OCI-LY7 (cell line): ENCODE measurements around the gene UBE2K. TPM values are rescaled to one million over a fixed set of nuclear protein-coding genes. Genes with fewer than 3 reads are reported as not detected.

Experiments used
- BruUV-seq: library from RNA; stranded (reverse); fragments of 400-500 nt; replicated peaks from 2 replicates; lab custom pipeline; 2021; lab: Mats Ljungman, UMichigan
- CTCF ChIA-PET: fragments of 300-600 bp; sonication (Branson Sonifier 250); formaldehyde crosslinking; loops from one replicate; lab custom pipeline; 2022; ENCODE audit warnings: antibody characterized with exemption; ENCODE audit not compliant: unreplicated experiment; lab: Charles Lee
- POLR2A ChIA-PET: fragments of 300-600 bp; sonication (Branson Sonifier 250); formaldehyde crosslinking; loops from one replicate; lab custom pipeline; 2022; ENCODE audit warnings: antibody characterized with exemption; lab: Charles Lee
- DNase-seq: peaks from one replicate; pipeline ENCODE4 v3.0.0-alpha.2; 2015; ENCODE audit warnings: low spot score
- H2AFZ ChIP-seq: fragments of 200-600 bp; sonication (generic), shearing (Covaris generic); 2 replicates; pipeline ENCODE4 v1.6.1; 2014; ENCODE audit warnings: mild to moderate bottlenecking, antibody characterized with exemption, low read length, moderate library complexity
- H3K27ac ChIP-seq: fragments of 200-600 bp; sonication (generic); 2 replicates; pipeline ENCODE4 v1.5.1; 2014; ENCODE audit warnings: mixed run types, low read depth, mild to moderate bottlenecking, moderate library complexity, low read length, inconsistent platforms; ENCODE audit not compliant: poor library complexity, severe bottlenecking
- H3K36me3 ChIP-seq: fragments of 200-600 bp; sonication (generic); 2 replicates; pipeline ENCODE4 v1.6.1; 2014; ENCODE audit warnings: mild to moderate bottlenecking, antibody characterized with exemption, low read length, moderate library complexity, mixed read lengths; ENCODE audit not compliant: insufficient read depth
- H3K4me1 ChIP-seq: fragments of 200-600 bp; sonication (generic); 2 replicates; pipeline ENCODE4 v1.5.1; 2014; ENCODE audit warnings: mild to moderate bottlenecking, low read length; ENCODE audit not compliant: insufficient read depth, poor library complexity, severe bottlenecking
- H3K4me2 ChIP-seq: fragments of 200-600 bp; sonication (generic); 2 replicates; pipeline ENCODE4 v1.6.1; 2014; ENCODE audit warnings: mild to moderate bottlenecking, low read length
- H3K4me3 ChIP-seq: fragments of 200-600 bp; sonication (generic); 2 replicates; pipeline ENCODE4 v1.5.1; 2014; ENCODE audit warnings: mild to moderate bottlenecking, low read depth, low read length; ENCODE audit not compliant: poor library complexity, severe bottlenecking
- H3K79me2 ChIP-seq: fragments of 200-600 bp; sonication (generic); 2 replicates; pipeline ENCODE4 v1.6.1; 2016; ENCODE audit warnings: low read depth, mild to moderate bottlenecking, low read length, moderate library complexity, mixed read lengths; ENCODE audit not compliant: insufficient read depth
- H3K9me2 ChIP-seq: fragments of 200-600 bp; sonication (generic); 2 replicates; pipeline ENCODE4 v1.6.1; 2016; ENCODE audit warnings: mild to moderate bottlenecking, low read length, mixed read lengths; ENCODE audit not compliant: insufficient read depth
- H3K9me3 ChIP-seq: fragments of 200-600 bp; sonication (generic); 2 replicates; pipeline ENCODE4 v1.6.1; 2014; ENCODE audit warnings: mild to moderate bottlenecking, mixed run types, low read length, mixed read lengths
- H4K20me1 ChIP-seq: fragments of 200-600 bp; sonication (generic); 2 replicates; pipeline ENCODE4 v1.6.1; 2014; ENCODE audit warnings: mild to moderate bottlenecking, antibody characterized with exemption, low read length, moderate library complexity, mixed read lengths; ENCODE audit not compliant: insufficient read depth
- EZH2phosphoT487 ChIP-seq: fragments of 200-600 bp; sonication (generic); IDR thresholded peaks from 2 replicates; pipeline ENCODE4 v1.6.1; 2018; ENCODE audit warnings: low read depth, borderline replicate concordance, mild to moderate bottlenecking, mixed run types, antibody characterized with exemption, low read length, moderate library complexity, mixed read lengths
- intact Hi-C: fragments of 100-400 bp; cut with micrococcal nuclease; formaldehyde crosslinking; loops from one replicate; pipeline ENCODE4 v1.10.0; 2022; ENCODE audit not compliant: unreplicated experiment
- total RNA-seq, 2 experiments: library from RNA; depleted of rRNA in 1 of 2; stranded (reverse); fragments of >200 nt in 1 of 2; shearing (Covaris generic) in 1 of 2; gene quantifications; 2 replicates each; pipeline ENCODE4 v1.2.3, GENCODE V29; 2014 to 2022
- TF ChIP-seq, protein P1 (sequence below): fragments of 200-600 bp; sonication (generic); conservative IDR thresholded peaks from 2 replicates; pipeline ENCODE4 v1.5.1; 2014; ENCODE audit warnings: mild to moderate bottlenecking, antibody characterized with exemption, low read length, moderate library complexity, mixed read lengths

UBE2K gene
- total RNA-seq, 2 experiments from 2014 or later = 20.8 to 88.0 TPM

DNA sequence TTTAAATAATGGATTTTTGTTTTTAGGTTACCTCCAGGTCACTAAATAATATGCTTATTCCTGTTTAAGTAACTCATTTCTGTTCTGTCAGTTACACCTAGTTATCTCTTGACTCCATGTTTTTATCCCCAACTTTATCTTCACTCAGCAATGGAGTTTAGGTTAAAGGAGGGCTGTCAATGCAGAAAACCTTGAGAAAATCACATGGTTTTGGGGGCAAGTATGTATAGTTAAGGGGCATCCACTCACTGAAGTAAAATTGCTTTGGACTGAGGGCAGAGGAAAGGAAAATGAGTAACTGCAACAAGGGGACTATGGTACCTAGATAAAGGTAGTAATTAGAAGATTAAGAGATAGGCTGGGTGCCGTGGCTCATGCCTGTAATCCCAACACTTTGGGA is 87.1 kb downstream of the UBE2K start:
- H3K4me3 ChIP-seq = no peak overlapping the region
- no peak for DNase-seq
- no peaks in the 10 kb centered on the region for H3K79me2 ChIP-seq
- POLR2A ChIA-PET = no interaction called here
- TF ChIP-seq, protein P1, sequence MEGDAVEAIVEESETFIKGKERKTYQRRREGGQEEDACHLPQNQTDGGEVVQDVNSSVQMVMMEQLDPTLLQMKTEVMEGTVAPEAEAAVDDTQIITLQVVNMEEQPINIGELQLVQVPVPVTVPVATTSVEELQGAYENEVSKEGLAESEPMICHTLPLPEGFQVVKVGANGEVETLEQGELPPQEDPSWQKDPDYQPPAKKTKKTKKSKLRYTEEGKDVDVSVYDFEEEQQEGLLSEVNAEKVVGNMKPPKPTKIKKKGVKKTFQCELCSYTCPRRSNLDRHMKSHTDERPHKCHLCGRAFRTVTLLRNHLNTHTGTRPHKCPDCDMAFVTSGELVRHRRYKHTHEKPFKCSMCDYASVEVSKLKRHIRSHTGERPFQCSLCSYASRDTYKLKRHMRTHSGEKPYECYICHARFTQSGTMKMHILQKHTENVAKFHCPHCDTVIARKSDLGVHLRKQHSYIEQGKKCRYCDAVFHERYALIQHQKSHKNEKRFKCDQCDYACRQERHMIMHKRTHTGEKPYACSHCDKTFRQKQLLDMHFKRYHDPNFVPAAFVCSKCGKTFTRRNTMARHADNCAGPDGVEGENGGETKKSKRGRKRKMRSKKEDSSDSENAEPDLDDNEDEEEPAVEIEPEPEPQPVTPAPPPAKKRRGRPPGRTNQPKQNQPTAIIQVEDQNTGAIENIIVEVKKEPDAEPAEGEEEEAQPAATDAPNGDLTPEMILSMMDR = no peak
- no peak for TF ChIP-seq EZH2phosphoT487
- H2AFZ ChIP-seq = no peak overlapping the region
- no peak overlapping the region for H3K27ac ChIP-seq
- no peak overlapping the region for H3K4me2 ChIP-seq
- no peaks in the 10 kb centered on the region for H3K4me1 ChIP-seq
- BruUV-seq = no TSS peak
- no peaks in the 10 kb centered on the region for H4K20me1 ChIP-seq
- H3K9me3 ChIP-seq = no peaks in the 10 kb centered on the region
- CTCF ChIA-PET = no interaction called here
- intact Hi-C loops = loop anchor here (5.0 kb wide), 1 partner anchor 88 kb away; the partner anchor contains the start of gene UBE2K
- no peaks in the 10 kb centered on the region for H3K9me2 ChIP-seq
- H3K36me3 ChIP-seq = peaks cover 13% of the 10 kb centered on the region

DNA sequence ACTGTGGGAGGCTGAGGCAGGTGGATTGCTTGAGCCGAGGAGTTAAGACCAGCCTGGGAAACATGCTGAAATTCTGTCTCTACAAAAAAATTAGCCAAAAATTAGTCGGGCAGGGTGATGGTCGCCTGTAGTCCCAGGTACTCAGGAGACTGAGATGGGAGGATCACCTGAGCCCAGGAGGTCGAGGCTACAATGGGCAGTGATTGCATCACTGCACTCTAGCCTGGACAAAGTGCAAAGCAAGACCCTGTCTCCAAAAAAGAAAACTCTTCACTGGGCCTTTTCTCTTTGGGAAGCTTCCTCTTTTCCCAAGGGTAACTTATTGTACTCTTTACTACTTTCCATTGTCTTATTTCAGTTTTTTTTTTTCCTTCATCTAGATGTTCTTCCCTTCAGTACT is 88.9 kb downstream of the UBE2K start:
- no peak overlapping the region for H3K4me3 ChIP-seq
- intact Hi-C loops = loop anchor here (5.0 kb wide), 1 partner anchor 90 kb away; the partner anchor contains the start of gene UBE2K
- H3K9me3 ChIP-seq = no peaks in the 10 kb centered on the region
- no peak for DNase-seq
- H3K4me2 ChIP-seq = no peak overlapping the region
- H3K79me2 ChIP-seq = no peaks in the 10 kb centered on the region
- no peaks in the 10 kb centered on the region for H3K9me2 ChIP-seq
- no peaks in the 10 kb centered on the region for H4K20me1 ChIP-seq
- ChIA-PET CTCF (no interaction called here), POLR2A (no interaction called here)
- H3K27ac ChIP-seq = no peak overlapping the region
- TF ChIP-seq, protein P1 = no peak
- TF ChIP-seq EZH2phosphoT487 = no peak
- BruUV-seq = no TSS peak
- H3K4me1 ChIP-seq = no peaks in the 10 kb centered on the region
- H2AFZ ChIP-seq = no peak overlapping the region
- no peaks in the 10 kb centered on the region for H3K36me3 ChIP-seq

DNA sequence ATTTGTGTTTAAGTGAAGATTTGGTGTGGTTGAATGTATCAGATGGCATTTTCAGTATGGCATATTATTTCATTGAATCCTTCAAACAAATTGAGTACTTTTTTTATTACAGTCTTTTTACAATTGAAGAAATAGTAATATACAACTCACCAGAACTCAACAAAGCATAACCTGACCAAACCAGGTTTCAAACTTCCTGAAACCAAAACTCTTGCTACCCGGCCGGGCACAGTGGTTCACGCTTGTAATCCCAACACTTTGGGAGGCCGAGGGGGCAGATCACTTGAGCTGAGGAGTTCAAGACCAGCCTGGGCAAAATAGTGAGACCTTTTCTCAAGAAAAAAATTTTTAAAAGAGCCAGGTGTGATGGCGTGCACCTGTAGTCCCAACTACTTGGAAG is 94.2 kb downstream of the UBE2K start:
- no TSS peak for BruUV-seq
- no peak for TF ChIP-seq EZH2phosphoT487
- TF ChIP-seq, protein P1 = no peak
- Histone ChIP-seq H3K4me2 (no peak overlapping the region), H3K79me2 (no peaks in the 10 kb centered on the region), H3K4me3 (no peak overlapping the region), H3K27ac (no peak overlapping the region), H3K9me2 (no peaks in the 10 kb centered on the region), H3K4me1 (no peaks in the 10 kb centered on the region), H2AFZ (no peak overlapping the region), H3K36me3 (no peaks in the 10 kb centered on the region), H3K9me3 (no peaks in the 10 kb centered on the region), H4K20me1 (no peaks in the 10 kb centered on the region)
- ChIA-PET CTCF (no interaction called here), POLR2A (no interaction called here)
- intact Hi-C loops = no loop called here
- DNase-seq = no peak
